NCI-H2107 (cell line): ENCODE results near the gene MEIS1.

Experiments
- DNase-seq: peaks from one replicate; lab custom pipeline; 2025; lab: John Stamatoyannopoulos, UW

Gene MEIS1

GRCh38 chr2:66566726-66567399, 131.9 kb downstream of the MEIS1 start:
- no peak for DNase-seq

- DNase-seq: no peak
Measured at GRCh38 chr2:66567729-66568128, 132.8 kb downstream of the MEIS1 start.

- DNase-seq: no peak
Measured at GRCh38 chr2:66568650-66569300, 133.8 kb downstream of the MEIS1 start.

- no peak for DNase-seq
Measured at GRCh38 chr2:66569321-66569851, 134.5 kb downstream of the MEIS1 start.

GRCh38 chr2:66569974-66570373, 135.0 kb downstream of the MEIS1 start:
- DNase-seq: no peak

GRCh38 chr2:66570471-66570870, 135.5 kb downstream of the MEIS1 start:
- DNase-seq: no peak

- no peak for DNase-seq
Measured at GRCh38 chr2:66571918-66572317, 137.0 kb downstream of the MEIS1 start.

- DNase-seq: no peak
Measured at GRCh38 chr2:66572391-66572790, 137.5 kb downstream of the MEIS1 start.

- DNase-seq: no peak
Measured at GRCh38 chr2:66573416-66573815, 138.5 kb downstream of the MEIS1 start.

GRCh38 chr2:66573821-66574233, 138.9 kb downstream of the MEIS1 start:
- DNase-seq: no peak

- no peak for DNase-seq
Measured at GRCh38 chr2:66574701-66575624, 140.0 kb downstream of the MEIS1 start.

- no peak for DNase-seq
Measured at GRCh38 chr2:66575625-66576310, 140.8 kb downstream of the MEIS1 start.

GRCh38 chr2:66576311-66576560, 141.3 kb downstream of the MEIS1 start:
- DNase-seq: no peak

GRCh38 chr2:66576561-66577320, 141.8 kb downstream of the MEIS1 start:
- DNase-seq: no peak

- no peak for DNase-seq
Measured at GRCh38 chr2:66577321-66578053, 142.6 kb downstream of the MEIS1 start.

- no peak for DNase-seq
Measured at GRCh38 chr2:66578054-66578686, 143.2 kb downstream of the MEIS1 start.

- DNase-seq: no peak
Measured at GRCh38 chr2:66578687-66579106, 143.8 kb downstream of the MEIS1 start.

GRCh38 chr2:66579186-66580126, 144.5 kb downstream of the MEIS1 start:
- DNase-seq: no peak
